GM10248 (cell line): ENCODE measurements around the gene TMED3.
"Not testable (repeated sequence)": the region's sequence is repeated elsewhere in the genome, so short reads cannot be mapped to it uniquely, and the experiment has no call there.

Source experiments
- CTCF ChIA-PET: fragments of 300-600 bp; sonication (Branson Sonifier 250); formaldehyde crosslinking; extraction: SDS; loops from one replicate; lab custom pipeline; 2021; ENCODE audit warnings: antibody characterized with exemption; lab: Yijun Ruan, JAX
- POLR2A ChIA-PET: fragments of 350-650 bp; sonication (Branson Sonifier 250); formaldehyde crosslinking; extraction: SDS; loops from one replicate; lab custom pipeline; 2020; ENCODE audit warnings: antibody characterized with exemption; lab: Yijun Ruan, JAX
- DNase-seq: peaks from one replicate; pipeline ENCODE4 v3.0.0; 2012; ENCODE audit errors: extremely low spot score
- TF ChIP-seq, protein P1 (sequence below): IDR thresholded peaks from 2 replicates; pipeline ENCODE4 v1.5.1; 2012; ENCODE audit warnings: mild to moderate bottlenecking, low read depth; ENCODE audit errors: extremely low read depth, missing control alignments, control extremely low read depth

Gene TMED3

DNA sequence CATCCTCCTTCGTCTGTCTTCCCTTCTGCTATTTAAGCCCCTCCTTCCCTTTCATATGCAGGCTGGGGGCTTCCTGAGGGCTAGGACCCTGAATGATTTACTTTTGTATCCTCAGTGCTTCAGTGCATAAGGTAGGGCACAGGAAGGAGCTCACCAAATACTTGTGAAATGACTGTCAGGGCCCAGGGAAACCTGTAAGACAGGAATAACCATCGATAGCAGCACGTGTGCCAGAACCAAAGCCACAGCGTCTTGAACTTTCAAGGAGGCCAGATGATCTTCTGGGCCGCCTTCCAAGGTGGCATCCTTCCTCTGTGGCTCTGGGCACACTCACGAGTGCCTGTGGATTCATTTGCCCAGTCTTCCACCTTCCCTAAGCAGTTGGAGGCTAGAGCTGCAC, 3.9 kb downstream of the TMED3 start:
- TF ChIP-seq, protein P1, sequence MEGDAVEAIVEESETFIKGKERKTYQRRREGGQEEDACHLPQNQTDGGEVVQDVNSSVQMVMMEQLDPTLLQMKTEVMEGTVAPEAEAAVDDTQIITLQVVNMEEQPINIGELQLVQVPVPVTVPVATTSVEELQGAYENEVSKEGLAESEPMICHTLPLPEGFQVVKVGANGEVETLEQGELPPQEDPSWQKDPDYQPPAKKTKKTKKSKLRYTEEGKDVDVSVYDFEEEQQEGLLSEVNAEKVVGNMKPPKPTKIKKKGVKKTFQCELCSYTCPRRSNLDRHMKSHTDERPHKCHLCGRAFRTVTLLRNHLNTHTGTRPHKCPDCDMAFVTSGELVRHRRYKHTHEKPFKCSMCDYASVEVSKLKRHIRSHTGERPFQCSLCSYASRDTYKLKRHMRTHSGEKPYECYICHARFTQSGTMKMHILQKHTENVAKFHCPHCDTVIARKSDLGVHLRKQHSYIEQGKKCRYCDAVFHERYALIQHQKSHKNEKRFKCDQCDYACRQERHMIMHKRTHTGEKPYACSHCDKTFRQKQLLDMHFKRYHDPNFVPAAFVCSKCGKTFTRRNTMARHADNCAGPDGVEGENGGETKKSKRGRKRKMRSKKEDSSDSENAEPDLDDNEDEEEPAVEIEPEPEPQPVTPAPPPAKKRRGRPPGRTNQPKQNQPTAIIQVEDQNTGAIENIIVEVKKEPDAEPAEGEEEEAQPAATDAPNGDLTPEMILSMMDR: no peak
- no peak for DNase-seq
- POLR2A ChIA-PET: interaction anchor here (0.6 to 0.7 kb wide), 2 partner anchors 56 to 1697 kb away, joined by 4 to 5 read pairs; no protein-coding TSS in a partner anchor
- CTCF ChIA-PET: interaction anchor here (0.9 to 2.5 kb wide), 2 partner anchors 23 to 25 kb away, joined by 3 to 9 read pairs; no protein-coding TSS in a partner anchor

DNA sequence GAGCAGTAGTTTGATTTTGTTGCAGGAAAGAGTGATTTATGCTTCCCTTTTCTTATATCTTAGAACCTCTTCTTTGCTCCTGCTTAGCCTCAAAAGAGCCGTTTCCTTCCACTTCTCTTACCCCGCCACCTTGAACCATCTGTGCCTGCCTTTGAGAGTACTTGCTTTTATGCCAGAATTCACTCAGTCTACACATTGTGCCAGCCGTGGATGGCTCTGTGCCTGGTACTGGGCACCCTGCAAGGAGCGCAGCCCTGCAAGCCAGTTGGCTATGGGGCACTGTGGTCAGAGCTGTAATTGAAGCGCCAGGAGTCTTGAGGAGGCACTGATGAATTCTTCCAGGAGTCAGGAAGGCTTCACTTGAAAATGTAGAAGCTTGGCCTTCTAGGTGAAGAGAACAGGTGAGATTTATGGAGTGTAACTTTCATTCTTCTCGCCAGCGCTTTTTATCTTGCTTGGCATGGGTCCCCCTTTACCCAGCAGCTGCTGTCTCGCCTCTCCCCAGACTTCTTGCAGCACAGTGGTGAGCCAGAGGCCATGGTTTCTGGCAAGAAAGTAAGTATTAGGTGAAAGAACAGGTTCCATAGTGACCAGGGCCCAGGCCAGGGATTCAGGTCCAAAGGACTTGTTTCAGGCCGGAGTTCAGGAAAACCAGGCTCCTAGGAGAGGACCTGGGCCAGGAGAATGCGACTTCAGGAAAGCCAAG, 4.9 kb downstream of the TMED3 start:
- DNase-seq: no peak
- TF ChIP-seq, protein P1: no peak
- ChIA-PET POLR2A (no interaction called here), CTCF (interaction anchor here (2.5 kb wide), 1 partner anchor 24 kb away, joined by 9 read pairs; no protein-coding TSS in a partner anchor)

DNA sequence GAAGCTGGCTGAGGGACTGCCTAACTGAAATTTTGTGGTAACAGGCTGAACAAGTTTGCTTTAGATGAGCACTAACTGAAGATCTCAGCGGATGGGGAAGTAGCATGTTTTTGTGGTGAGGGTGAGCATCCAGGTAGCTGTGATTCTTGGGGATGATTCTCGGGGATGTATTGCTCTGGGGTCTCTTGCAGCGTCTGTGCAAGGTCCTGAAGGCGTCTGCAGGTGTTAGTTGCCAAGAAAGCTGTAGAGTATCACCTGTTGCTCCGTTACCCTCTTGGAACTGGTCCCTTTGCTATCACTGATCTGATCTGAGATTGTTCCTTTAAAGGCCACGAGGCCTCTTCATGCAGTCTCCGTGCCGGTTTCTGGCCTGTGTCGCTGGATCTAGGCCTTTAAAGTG, 6.0 kb downstream of the TMED3 start:
- CTCF ChIA-PET: no interaction called here

DNA sequence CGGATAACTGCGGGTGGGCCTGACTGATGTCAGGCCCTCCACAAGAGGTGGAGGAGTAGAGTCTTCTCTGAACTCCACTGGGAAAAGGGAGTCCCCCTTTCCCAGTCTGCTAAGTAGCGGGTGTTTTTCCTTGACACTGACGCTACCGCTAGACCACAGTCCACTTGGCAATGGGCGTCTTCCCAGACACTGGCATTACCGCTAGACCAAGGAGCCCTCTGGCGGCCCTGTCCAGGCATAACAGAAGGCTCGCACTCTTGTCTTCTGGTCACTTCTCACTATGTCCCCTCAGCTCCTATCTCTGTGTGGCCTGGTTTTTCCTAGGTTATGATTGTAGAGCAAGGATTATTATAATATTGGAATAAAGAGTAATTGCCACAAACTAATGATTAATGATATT, 9.1 kb downstream of the TMED3 start:
- DNase-seq, CTCF ChIA-PET, POLR2A ChIA-PET: not testable (repeated sequence)

More for the DNA sequence above, 6.0 kb downstream of the TMED3 start:
- POLR2A ChIA-PET: no interaction called here
- no peak for DNase-seq
- TF ChIP-seq, protein P1: no peak

DNA sequence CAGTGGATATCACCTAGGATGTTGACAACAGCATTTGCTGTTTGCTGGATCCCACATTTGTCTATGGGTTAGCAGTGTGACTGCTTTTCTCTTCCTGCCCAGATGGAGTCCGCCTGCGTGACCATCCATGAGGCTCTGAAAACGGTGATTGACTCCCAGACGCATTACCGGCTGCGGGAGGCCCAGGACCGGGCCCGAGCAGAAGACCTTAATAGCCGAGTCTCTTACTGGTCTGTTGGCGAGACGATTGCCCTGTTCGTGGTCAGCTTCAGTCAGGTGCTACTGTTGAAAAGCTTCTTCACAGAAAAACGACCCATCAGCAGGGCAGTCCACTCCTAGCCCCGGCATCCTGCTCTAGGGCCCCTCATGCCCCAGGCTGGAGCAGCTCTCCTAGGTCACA, 11.0 kb downstream of the TMED3 start:
- DNase-seq: no peak
- CTCF ChIA-PET: interaction anchor here (1.0 to 2.7 kb wide), 2 partner anchors 11 to 18 kb away, joined by 4 to 9 read pairs; no protein-coding TSS in a partner anchor
- TF ChIP-seq, protein P1: no peak
- POLR2A ChIA-PET: no interaction called here

DNA sequence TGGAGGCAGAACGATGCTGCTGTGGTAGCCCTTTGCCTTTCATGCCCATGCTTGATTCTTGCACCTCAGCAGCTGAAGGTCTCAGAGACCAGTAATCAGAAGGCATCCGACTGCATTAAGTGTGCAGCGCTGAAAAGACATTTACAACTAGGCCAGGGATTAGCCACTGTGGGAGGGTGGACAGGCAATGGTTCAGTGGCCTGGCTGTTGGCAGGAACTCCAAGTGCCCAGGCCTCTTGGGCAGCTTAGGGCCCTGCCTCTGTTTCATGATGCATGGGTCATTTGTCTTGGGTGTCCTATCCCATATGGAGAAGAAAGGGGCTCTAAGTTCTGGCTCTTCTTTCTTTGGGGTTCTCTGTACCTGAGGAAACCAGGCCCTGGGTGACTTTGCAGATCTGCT, 11.4 kb downstream of the TMED3 start:
- TF ChIP-seq, protein P1: no peak
- no peak for DNase-seq
- ChIA-PET CTCF (interaction anchor here (1.0 to 2.7 kb wide), 2 partner anchors 11 to 18 kb away, joined by 4 to 9 read pairs; no protein-coding TSS in a partner anchor), POLR2A (no interaction called here)

DNA sequence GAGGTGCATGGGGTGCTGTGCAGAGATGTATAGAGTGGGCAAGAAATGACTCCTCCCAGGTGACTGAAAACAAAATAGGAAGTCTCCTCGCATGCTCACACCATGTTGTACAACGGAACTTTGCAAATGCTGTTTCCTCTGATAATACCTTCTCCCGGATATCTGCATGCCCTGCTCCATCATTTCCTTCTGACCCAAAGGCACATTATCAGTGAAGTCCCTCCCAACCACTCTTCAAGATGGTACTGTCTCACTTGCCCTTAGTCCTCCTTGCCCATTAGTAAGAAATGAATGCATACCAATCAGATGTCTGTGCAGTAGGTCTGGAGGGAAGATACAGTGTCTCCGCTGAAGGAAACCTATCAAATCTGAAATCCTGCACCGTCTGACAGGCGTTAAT, 12.0 kb downstream of the TMED3 start:
- ChIA-PET CTCF (interaction anchor here (1.1 to 2.7 kb wide), 3 partner anchors 10 to 58 kb away, joined by 4 to 9 read pairs (median 7); partner anchors contain the start of gene TMED3), POLR2A (no interaction called here)
- TF ChIP-seq, protein P1: no peak
- DNase-seq: no peak
